Activated naive CD4-positive, alpha-beta T cell (primary cell): ENCODE measurements around the gene TEAD1.

Experiments used
- DNase-seq, 4 experiments: peaks; one replicate each; lab custom pipeline; 2025; lab: John Stamatoyannopoulos, UW

The TEAD1 gene

GRCh38 chr11:12707500-12707880 is 33.3 kb downstream of the TEAD1 start:
- DNase-seq: no peak

GRCh38 chr11:12711496-12711895 is 37.3 kb downstream of the TEAD1 start:
- DNase-seq: no peak

- DNase-seq: no peak
Measured at GRCh38 chr11:12712132-12712531, 37.9 kb downstream of the TEAD1 start.

- no peak for DNase-seq
Measured at GRCh38 chr11:12715131-12715530, 40.9 kb downstream of the TEAD1 start.

- DNase-seq: no peak
Measured at GRCh38 chr11:12715941-12716340, 41.7 kb downstream of the TEAD1 start.

- DNase-seq: no peak
Measured at GRCh38 chr11:12716816-12717215, 42.6 kb downstream of the TEAD1 start.

GRCh38 chr11:12717851-12718291 is 43.6 kb downstream of the TEAD1 start:
- no peak for DNase-seq

GRCh38 chr11:12719221-12719620 is 45.0 kb downstream of the TEAD1 start:
- DNase-seq: no peak

- no peak for DNase-seq
Measured at GRCh38 chr11:12721816-12722604, 47.8 kb downstream of the TEAD1 start.

GRCh38 chr11:12723421-12724300 is 49.4 kb downstream of the TEAD1 start:
- DNase-seq: no peak

- DNase-seq: no peak
Measured at GRCh38 chr11:12724301-12725054, 50.3 kb downstream of the TEAD1 start.

GRCh38 chr11:12725055-12725862 is 51.0 kb downstream of the TEAD1 start:
- no peak for DNase-seq

GRCh38 chr11:12725863-12726682 is 51.9 kb downstream of the TEAD1 start:
- DNase-seq: no peak

- DNase-seq: no peak
Measured at GRCh38 chr11:12727563-12728211, 53.5 kb downstream of the TEAD1 start.

GRCh38 chr11:12728417-12728816 is 54.2 kb downstream of the TEAD1 start:
- no peak for DNase-seq

GRCh38 chr11:12729941-12730340 is 55.7 kb downstream of the TEAD1 start:
- DNase-seq: no peak

- DNase-seq: no peak
Measured at GRCh38 chr11:12731841-12732336, 57.7 kb downstream of the TEAD1 start.

- no peak for DNase-seq
Measured at GRCh38 chr11:12733091-12733490, 58.9 kb downstream of the TEAD1 start.

GRCh38 chr11:12734625-12735024 is 60.4 kb downstream of the TEAD1 start:
- no peak for DNase-seq

GRCh38 chr11:12735262-12735661 is 61.0 kb downstream of the TEAD1 start:
- no peak for DNase-seq
